Measurements from ENCODE around the gene HINT3. TPM values are rescaled to one million over a fixed set of nuclear protein-coding genes. Genes with fewer than 3 reads are reported as not detected.

Gene HINT3
- total RNA-seq, 4 donors from 2014 or later = 31.0 to 54.8 (median 46.2) TPM

DNA sequence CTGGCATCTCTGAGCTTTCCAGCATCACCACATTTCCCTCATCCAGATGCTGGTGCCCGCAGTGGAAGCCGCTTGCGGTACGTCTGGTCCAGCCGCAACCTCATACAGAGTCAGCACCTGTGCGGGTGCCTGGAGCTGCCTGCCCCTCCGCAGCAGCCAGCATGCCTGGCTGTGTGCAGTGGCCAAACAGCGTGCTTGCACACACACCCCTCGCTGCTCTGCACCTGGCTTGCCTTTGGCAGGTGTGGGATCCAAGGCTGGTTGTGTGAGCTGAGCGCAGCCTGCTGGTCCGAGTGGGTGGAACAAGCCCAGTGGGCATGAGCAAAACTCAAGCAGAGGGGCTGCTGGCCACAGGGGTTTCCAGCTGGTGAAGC lies 3.1 kb upstream of the HINT3 start:
- peaks cover 3 to 18% (median 3%) of the 10 kb centered on the region in 3 donors for H3K4me1 ChIP-seq
- no peak for TF ChIP-seq POLR2A (IDR thresholded peaks at IDR 0.05)
- TF ChIP-seq POLR2AphosphoS5 (IDR thresholded peaks at IDR 0.05) = no peak
- no peak for TF ChIP-seq EP300 (IDR thresholded peaks at IDR 0.05)
- TF ChIP-seq, protein P1, sequence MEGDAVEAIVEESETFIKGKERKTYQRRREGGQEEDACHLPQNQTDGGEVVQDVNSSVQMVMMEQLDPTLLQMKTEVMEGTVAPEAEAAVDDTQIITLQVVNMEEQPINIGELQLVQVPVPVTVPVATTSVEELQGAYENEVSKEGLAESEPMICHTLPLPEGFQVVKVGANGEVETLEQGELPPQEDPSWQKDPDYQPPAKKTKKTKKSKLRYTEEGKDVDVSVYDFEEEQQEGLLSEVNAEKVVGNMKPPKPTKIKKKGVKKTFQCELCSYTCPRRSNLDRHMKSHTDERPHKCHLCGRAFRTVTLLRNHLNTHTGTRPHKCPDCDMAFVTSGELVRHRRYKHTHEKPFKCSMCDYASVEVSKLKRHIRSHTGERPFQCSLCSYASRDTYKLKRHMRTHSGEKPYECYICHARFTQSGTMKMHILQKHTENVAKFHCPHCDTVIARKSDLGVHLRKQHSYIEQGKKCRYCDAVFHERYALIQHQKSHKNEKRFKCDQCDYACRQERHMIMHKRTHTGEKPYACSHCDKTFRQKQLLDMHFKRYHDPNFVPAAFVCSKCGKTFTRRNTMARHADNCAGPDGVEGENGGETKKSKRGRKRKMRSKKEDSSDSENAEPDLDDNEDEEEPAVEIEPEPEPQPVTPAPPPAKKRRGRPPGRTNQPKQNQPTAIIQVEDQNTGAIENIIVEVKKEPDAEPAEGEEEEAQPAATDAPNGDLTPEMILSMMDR (IDR thresholded peaks at IDR 0.05) = no peak
- H3K36me3 ChIP-seq = no peaks in the 10 kb centered on the region
- no peaks in the 10 kb centered on the region for H3K9me3 ChIP-seq
- ATAC-seq = no peak
- peaks cover 4% of the 10 kb centered on the region for H3K27me3 ChIP-seq
- no peak overlapping the region for H3K4me3 ChIP-seq
- no CpG with 5 or more reads among the region's 11 CpGs for WGBS, 2 donors (ENCODE audit: low coverage in 1 of 2)
- H3K27ac ChIP-seq = no peak overlapping the region

DNA sequence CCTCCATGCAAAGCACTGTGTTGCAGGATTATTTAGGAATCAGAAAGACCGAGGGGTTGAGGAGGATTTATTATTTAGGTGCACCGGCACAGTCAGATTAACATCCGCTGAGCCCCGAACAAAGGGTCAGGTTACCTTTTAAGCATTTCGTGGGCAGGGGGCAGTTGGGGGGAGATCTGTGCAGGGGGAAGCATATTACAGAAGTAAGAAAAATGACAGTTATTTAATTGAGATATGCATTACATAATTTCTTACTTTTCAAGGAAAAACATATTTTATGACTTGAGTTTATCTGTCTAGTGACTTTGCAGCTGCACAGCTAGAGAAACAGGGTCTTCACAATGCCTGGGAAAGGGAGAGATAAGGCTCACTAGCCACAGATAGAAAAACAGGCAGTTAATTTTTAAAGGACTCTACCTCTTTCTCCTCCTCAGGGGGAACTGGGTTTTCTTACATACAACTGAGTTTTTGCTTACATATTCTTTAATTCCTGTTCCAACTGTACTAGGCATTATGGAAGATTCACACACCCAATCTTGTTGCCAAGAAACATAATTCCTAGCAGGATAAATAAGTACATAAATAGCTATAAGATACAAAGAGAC lies 1.7 kb upstream of the HINT3 start:
- Histone ChIP-seq H3K27ac (no peak overlapping the region), H3K4me3 (no peak overlapping the region), H3K9me3 (no peaks in the 10 kb centered on the region), H3K4me1 (peaks cover 4 to 32% (median 6%) of the 10 kb centered on the region in 3 donors), H3K36me3 (no peaks in the 10 kb centered on the region), H3K27me3 (no peaks in the 10 kb centered on the region)
- TF ChIP-seq EP300 (IDR thresholded peaks at IDR 0.05) = no peak
- TF ChIP-seq POLR2A (IDR thresholded peaks at IDR 0.05) = no peak
- no peak for TF ChIP-seq POLR2AphosphoS5 (IDR thresholded peaks at IDR 0.05)
- TF ChIP-seq, protein P1 (IDR thresholded peaks at IDR 0.05) = no peak
- ATAC-seq = no peak
- 53 to 68% methylated on average over 5 of the region's 5 CpGs for WGBS, 2 donors (ENCODE audit: low coverage in 1 of 2)

DNA sequence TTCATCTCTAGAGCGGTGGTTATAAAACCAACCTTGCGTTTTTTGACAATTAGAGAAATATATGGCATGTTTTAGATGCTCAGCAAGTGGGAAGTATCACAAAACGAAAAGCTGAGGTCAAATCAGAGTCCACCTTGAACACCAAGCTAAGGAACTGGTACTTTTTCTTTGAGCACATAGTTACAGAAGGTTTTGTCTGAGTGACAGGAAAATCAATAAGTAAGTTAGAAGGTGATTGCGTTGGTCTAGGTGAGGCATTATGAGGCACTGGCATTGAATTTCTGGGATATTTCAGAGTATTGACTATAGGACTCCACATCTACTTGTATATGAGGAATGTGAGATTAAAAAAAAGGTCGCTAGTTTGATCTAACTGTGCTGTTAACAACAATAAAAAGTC lies 597 bp upstream of the HINT3 start:
- no peak for ATAC-seq

DNA sequence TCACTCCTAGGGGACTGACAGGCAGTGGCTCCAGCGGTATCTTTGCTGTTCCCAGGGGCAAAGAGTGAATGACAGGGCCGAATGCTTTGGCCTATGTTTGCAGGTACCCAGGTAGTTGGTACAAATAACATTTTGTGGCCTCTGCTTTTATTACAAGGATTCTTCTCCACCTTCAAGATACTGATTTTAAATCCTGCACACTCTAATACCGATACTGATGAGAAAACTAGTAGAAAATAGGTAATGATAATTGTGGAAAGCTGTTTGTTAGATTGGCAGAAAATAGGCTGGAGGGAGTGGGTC lies 772 bp downstream of the HINT3 start:
- peak overlapping the region; percentile 82 to 98 for H3K4me3 ChIP-seq
- 0 to 6% methylated on average over 2 of the region's 3 CpGs for WGBS, 2 donors (ENCODE audit: low coverage in 1 of 2)
- H3K36me3 ChIP-seq = no peaks in the 10 kb centered on the region
- no peaks in the 10 kb centered on the region for H3K27me3 ChIP-seq
- peak overlapping the region; percentile 87 to 95 (median 89) for H3K27ac ChIP-seq
- no peaks in the 10 kb centered on the region for H3K9me3 ChIP-seq
- peaks cover 4 to 45% (median 6%) of the 10 kb centered on the region in 3 donors for H3K4me1 ChIP-seq
- no peak for ATAC-seq
- TF ChIP-seq EP300 (IDR thresholded peaks at IDR 0.05) = no peak
- TF ChIP-seq, protein P1 (IDR thresholded peaks at IDR 0.05) = no peak
- no peak for TF ChIP-seq POLR2AphosphoS5 (IDR thresholded peaks at IDR 0.05)
- no peak for TF ChIP-seq POLR2A (IDR thresholded peaks at IDR 0.05)

More for the DNA sequence above, 597 bp upstream of the HINT3 start:
- H3K9me3 ChIP-seq = no peaks in the 10 kb centered on the region
- H3K27ac ChIP-seq = peak overlapping the region; percentile 87 to 95 (median 89)
- no peaks in the 10 kb centered on the region for H3K36me3 ChIP-seq
- TF ChIP-seq POLR2A (IDR thresholded peaks at IDR 0.05) (no peak), EP300 (IDR thresholded peaks at IDR 0.05) (no peak), POLR2AphosphoS5 (IDR thresholded peaks at IDR 0.05) (no peak)
- TF ChIP-seq, protein P1 (IDR thresholded peaks at IDR 0.05) = no peak
- H3K27me3 ChIP-seq = no peaks in the 10 kb centered on the region
- peaks cover 4 to 39% (median 6%) of the 10 kb centered on the region in 3 donors for H3K4me1 ChIP-seq
- WGBS, 2 donors (ENCODE audit: low coverage in 1 of 2) = 38 to 52% methylated on average over 5 of the region's 5 CpGs
- peak overlapping the region; percentile 82 to 98 for H3K4me3 ChIP-seq

DNA sequence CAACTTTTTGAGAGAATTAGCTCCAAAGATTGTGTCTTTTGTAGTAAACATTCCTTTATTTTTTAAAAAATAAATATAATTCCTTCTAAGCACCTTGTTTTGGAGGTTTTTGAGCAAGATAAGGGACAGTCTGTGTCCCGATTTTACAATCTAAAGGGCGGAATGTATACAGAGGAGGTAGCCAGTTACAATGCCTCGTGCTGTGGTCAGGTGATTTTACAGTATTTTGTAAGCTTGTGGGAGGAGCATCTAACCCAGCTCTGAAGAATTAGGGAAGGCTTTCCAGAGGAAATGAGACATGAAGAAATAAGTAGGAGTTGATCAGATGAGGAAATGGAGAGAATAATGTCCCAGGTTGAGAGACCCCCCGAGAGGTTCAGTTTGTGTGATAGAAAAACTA lies 1.3 kb downstream of the HINT3 start:
- H3K27me3 ChIP-seq = no peaks in the 10 kb centered on the region
- TF ChIP-seq, protein P1 (IDR thresholded peaks at IDR 0.05) = no peak
- TF ChIP-seq POLR2AphosphoS5 (IDR thresholded peaks at IDR 0.05) (no peak), POLR2A (IDR thresholded peaks at IDR 0.05) (no peak), EP300 (IDR thresholded peaks at IDR 0.05) (no peak)
- no peaks in the 10 kb centered on the region for H3K9me3 ChIP-seq
- H3K27ac ChIP-seq = peak overlapping the region in 3 of 4 donors; percentile 87 to 95 (median 91)
- 38 to 50% methylated on average over 2 to 4 of the region's 4 CpGs for WGBS, 2 donors (ENCODE audit: low coverage in 1 of 2)
- H3K4me3 ChIP-seq = peak overlapping the region; percentile 82 to 98
- peaks cover 4 to 45% (median 6%) of the 10 kb centered on the region in 3 donors for H3K4me1 ChIP-seq
- peak; percentile 28 for ATAC-seq
- no peaks in the 10 kb centered on the region for H3K36me3 ChIP-seq

Measured in gastroesophageal sphincter (tissue), 4 donors.